GM21825 (cell line): Measurements from ENCODE around the gene ZNF185.

Source experiments
- ATAC-seq: cut with Tn5 transposase; IDR thresholded peaks from one replicate; pipeline ENCODE4 v1.9.1; 2021; ENCODE audit warnings: mild to moderate bottlenecking, moderate library complexity; ENCODE audit not compliant: unreplicated experiment

Gene ZNF185

GRCh38 chrX:152895121-152895520 is 2.7 kb upstream of the ZNF185 start:
- no peak for ATAC-seq

- ATAC-seq = no peak
Measured at GRCh38 chrX:152895724-152896420, 2.0 kb upstream of the ZNF185 start.

- no peak for ATAC-seq
Measured at GRCh38 chrX:152896450-152896849, 1.4 kb upstream of the ZNF185 start.

GRCh38 chrX:152898442-152898841 is 575 bp downstream of the ZNF185 start:
- ATAC-seq = no peak

GRCh38 chrX:152899111-152899873 is 1.4 kb downstream of the ZNF185 start:
- ATAC-seq = no peak

- ATAC-seq = no peak
Measured at GRCh38 chrX:152899874-152900719, 2.2 kb downstream of the ZNF185 start.

GRCh38 chrX:152900937-152901445 is 3.1 kb downstream of the ZNF185 start:
- ATAC-seq = no peak

- no peak for ATAC-seq
Measured at GRCh38 chrX:152901816-152902501, 4.1 kb downstream of the ZNF185 start.

GRCh38 chrX:152902502-152902820 is 4.6 kb downstream of the ZNF185 start:
- ATAC-seq = no peak

GRCh38 chrX:152903589-152903988 is 5.7 kb downstream of the ZNF185 start:
- no peak for ATAC-seq

GRCh38 chrX:152904151-152905080 is 6.5 kb downstream of the ZNF185 start:
- no peak for ATAC-seq

GRCh38 chrX:152905081-152905420 is 7.2 kb downstream of the ZNF185 start:
- ATAC-seq = no peak

- no peak for ATAC-seq
Measured at GRCh38 chrX:152907084-152907651, 9.3 kb downstream of the ZNF185 start.

- ATAC-seq = no peak
Measured at GRCh38 chrX:152908486-152908885, 10.6 kb downstream of the ZNF185 start.

- peak; percentile 53 for ATAC-seq
Measured at GRCh38 chrX:152910018-152910417, 12.2 kb downstream of the ZNF185 start.

GRCh38 chrX:152912106-152912505 is 14.2 kb downstream of the ZNF185 start:
- ATAC-seq = no peak

- no peak for ATAC-seq
Measured at GRCh38 chrX:152912641-152913040, 14.8 kb downstream of the ZNF185 start.

GRCh38 chrX:152913346-152913745 is 15.5 kb downstream of the ZNF185 start:
- no peak for ATAC-seq

- ATAC-seq = no peak
Measured at GRCh38 chrX:152913910-152914309, 16.0 kb downstream of the ZNF185 start.
